GM10266 (cell line): ENCODE results near the gene KLF17.

Source experiments
- DNase-seq: peaks from one replicate; pipeline ENCODE4 v3.0.0; 2012; ENCODE audit errors: extremely low spot score
- CTCF ChIP-seq: IDR thresholded peaks from 2 replicates; pipeline ENCODE4 v1.5.1; 2012; ENCODE audit warnings: mild to moderate bottlenecking, low read depth; ENCODE audit not compliant: control insufficient read depth, insufficient read depth; ENCODE audit errors: missing control alignments

KLF17 gene, protein sequence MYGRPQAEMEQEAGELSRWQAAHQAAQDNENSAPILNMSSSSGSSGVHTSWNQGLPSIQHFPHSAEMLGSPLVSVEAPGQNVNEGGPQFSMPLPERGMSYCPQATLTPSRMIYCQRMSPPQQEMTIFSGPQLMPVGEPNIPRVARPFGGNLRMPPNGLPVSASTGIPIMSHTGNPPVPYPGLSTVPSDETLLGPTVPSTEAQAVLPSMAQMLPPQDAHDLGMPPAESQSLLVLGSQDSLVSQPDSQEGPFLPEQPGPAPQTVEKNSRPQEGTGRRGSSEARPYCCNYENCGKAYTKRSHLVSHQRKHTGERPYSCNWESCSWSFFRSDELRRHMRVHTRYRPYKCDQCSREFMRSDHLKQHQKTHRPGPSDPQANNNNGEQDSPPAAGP

GRCh38 chr1:44118682-44119081 lies at the start of gene KLF17:
TSS of gene KLF17 (plus strand) at chr1:44118821. CDS start at chr1:44118908, 87 bp downstream.
- TF ChIP-seq CTCF: no peak
- DNase-seq: no peak

- DNase-seq: no peak
- TF ChIP-seq CTCF: no peak
Measured at GRCh38 chr1:44071461-44071860, 47.2 kb upstream of the KLF17 start.

GRCh38 chr1:44072204-44072603 lies 46.4 kb upstream of the KLF17 start:
- no peak for DNase-seq
- no peak for TF ChIP-seq CTCF

- no peak for DNase-seq
- TF ChIP-seq CTCF: no peak
Measured at GRCh38 chr1:44072821-44073220, 45.8 kb upstream of the KLF17 start.

DNA sequence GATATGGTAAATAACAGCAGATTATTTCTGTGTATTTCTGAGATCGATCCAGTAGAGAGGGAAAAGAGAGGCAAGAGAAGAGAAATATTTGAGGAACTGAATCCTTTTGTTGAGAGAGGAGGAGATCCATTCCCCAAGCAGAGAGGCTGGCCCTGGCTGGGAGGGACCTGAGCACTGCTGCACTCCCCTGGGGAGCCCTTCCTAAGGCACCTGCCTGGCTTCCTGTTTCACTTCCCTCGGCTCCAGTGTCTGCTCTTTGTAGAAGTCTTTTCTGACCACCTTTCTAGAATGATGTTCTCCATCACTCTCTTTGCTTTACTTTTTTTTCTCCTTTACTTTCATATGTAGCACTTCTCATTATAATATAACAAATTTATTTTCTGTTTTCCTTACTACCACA lies 45.1 kb upstream of the KLF17 start:
- TF ChIP-seq CTCF: no peak

DNA sequence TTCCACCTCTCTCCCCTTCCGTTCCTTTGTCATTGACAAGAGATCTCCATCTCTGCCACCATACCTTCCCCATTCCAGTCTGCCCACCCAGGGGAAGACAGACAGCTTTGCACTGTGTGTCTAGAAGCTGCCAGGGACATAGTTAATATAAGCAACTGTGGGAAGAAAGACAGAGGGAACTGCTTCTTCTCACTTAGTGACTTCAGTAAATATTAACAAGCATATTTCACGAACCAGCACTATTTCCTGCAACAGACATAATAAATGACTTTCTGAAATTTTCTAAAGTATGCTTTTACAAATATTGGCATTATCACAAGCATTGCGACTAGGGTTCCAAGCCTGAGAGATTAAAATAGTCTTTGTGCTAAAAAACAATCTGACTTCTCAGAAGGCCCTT lies 44.2 kb upstream of the KLF17 start:
- DNase-seq: no peak
- no peak for TF ChIP-seq CTCF

More for the DNA sequence above, 45.1 kb upstream of the KLF17 start:
- DNase-seq: no peak

DNA sequence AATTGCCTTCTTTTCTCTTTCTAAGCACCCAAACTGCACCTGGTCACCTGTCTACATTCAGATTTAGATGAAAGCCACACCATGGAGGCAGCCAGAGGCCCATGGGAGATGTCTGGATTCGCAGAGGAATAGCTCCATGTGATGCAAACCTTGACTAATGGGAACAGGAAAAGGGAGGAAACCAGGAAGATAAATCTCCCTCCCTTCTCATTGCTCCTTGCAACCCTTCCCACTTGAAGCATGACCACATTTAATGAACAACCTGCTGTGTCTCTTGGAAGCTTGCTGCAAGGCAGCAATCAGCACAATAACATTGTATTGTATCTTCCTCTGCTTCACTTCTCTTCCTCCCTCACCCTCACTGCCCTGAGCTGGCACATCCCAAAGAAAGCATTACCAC lies 42.6 kb upstream of the KLF17 start:
- DNase-seq: no peak
- no peak for TF ChIP-seq CTCF
